OCI-LY3 (cell line): ENCODE measurements around the gene SPAM1.

Source experiments
- EZH2phosphoT487 ChIP-seq: fragments of 200-600 bp; shearing (Covaris generic); IDR thresholded peaks from 2 replicates; pipeline ENCODE4 v1.6.1; 2018; ENCODE audit warnings: antibody characterized with exemption, mixed run types, low read depth
- TF ChIP-seq, protein P1 (sequence below): fragments of 200-600, 300-600 bp; sonication (generic); IDR thresholded peaks from 2 replicates; pipeline ENCODE4 v1.5.1; 2014; ENCODE audit warnings: antibody characterized with exemption, low read length, low read depth

- TF ChIP-seq EZH2phosphoT487 = no peak
- TF ChIP-seq, protein P1, sequence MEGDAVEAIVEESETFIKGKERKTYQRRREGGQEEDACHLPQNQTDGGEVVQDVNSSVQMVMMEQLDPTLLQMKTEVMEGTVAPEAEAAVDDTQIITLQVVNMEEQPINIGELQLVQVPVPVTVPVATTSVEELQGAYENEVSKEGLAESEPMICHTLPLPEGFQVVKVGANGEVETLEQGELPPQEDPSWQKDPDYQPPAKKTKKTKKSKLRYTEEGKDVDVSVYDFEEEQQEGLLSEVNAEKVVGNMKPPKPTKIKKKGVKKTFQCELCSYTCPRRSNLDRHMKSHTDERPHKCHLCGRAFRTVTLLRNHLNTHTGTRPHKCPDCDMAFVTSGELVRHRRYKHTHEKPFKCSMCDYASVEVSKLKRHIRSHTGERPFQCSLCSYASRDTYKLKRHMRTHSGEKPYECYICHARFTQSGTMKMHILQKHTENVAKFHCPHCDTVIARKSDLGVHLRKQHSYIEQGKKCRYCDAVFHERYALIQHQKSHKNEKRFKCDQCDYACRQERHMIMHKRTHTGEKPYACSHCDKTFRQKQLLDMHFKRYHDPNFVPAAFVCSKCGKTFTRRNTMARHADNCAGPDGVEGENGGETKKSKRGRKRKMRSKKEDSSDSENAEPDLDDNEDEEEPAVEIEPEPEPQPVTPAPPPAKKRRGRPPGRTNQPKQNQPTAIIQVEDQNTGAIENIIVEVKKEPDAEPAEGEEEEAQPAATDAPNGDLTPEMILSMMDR = no peak
Measured at GRCh38 chr7:123977081-123977480, 52.0 kb downstream of the SPAM1 start.
